Activated naive CD4-positive, alpha-beta T cell treated with Interleukin-2 at 50 U/mL for 16 hours (primary cell): ENCODE results near the gene GARNL3.

Source experiments
- DNase-seq: peaks from one replicate; pipeline ENCODE4 v3.0.0-alpha.2; 2020

GARNL3 gene

GRCh38 chr9:127415657-127416056 lies 151.1 kb downstream of the GARNL3 start:
- DNase-seq, result no peak

DNA sequence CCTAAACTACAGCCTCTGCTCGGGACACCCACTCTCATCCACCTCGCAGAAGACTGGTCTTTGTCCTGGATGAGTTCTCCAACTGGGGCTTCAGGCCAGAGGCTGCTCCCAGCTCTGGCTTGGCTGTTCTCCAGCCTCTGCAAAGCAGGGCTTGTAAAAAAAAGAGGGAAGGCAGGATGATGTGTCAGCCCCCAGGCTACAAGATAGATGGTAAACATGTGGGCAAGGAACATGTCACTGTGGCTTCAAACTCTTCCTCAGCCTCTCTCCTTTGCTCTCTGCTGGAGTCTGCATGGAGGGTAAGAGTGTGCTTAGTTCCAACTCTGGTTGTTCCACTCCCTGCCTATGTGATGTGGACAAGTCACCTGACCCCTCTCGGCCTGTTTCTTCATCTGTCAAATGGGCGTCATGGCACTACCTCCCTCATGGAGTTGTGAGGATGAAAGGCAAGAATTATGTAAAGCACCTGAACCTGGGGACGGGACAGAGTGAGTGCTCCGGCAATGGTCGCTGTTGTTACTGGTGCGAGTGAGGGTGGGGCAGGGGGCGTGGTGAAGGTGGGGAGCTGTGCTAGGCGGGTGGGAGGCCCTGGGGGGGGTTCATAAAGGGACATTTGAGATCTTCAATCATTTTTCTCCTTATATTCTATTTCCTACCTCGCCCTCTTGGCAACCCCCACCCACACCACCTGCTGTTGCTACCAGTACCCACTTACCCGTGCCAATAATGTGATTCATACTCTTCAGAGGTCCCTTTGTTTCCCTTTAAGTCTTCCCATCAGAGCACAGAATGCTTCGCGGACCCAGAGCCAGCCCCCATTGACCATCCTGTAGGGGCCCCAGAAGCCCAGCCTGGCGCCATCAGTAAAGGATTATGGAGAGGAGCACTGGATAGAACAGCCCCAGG lies 152.8 kb downstream of the GARNL3 start:
- no peak for DNase-seq

- peak; percentile 41 for DNase-seq
These were observed 153.5 kb downstream of the GARNL3 start for GRCh38 chr9:127418037-127418471.

DNA sequence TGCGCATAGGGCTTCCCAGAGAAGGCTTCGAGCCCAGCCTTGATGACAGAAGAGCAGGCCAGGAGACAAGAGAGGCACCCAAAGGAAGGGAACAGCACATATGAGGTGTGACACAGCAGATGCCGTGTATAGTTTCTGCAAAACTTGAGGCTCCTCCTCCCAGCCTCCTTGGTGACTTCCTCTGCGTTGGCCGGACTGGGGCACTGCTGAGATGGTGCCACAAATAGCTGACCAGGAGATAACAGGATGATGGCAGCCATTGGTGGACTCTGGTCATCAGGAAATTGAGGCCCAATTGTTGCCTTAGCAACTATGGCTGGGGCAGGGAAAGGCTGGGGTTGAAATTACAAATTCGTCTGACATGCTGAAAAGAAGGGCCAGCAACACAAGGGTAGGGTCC lies 154.8 kb downstream of the GARNL3 start:
- no peak for DNase-seq

DNA sequence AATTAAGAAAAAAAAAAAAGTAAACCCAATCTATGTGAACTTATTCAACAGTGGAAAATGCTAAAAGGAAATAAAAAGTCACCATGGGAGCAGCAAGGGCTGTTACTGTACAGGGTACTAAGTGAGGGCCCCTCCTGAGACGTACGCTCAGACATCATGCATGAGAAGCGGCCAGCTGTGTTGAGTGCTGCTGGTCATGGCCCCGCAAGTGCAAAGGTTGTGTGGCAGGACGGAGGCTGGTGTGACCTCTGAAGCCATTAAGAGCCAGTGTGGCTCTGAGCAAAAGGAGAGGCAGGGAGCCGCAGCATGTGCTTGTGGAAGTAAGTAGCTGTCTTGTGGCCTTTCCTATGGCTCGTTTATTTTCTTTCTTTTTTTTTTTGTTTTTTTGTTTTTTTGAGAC lies 156.5 kb downstream of the GARNL3 start:
- no peak for DNase-seq

- no peak for DNase-seq
These were observed 157.7 kb downstream of the GARNL3 start for GRCh38 chr9:127422133-127422782.

DNA sequence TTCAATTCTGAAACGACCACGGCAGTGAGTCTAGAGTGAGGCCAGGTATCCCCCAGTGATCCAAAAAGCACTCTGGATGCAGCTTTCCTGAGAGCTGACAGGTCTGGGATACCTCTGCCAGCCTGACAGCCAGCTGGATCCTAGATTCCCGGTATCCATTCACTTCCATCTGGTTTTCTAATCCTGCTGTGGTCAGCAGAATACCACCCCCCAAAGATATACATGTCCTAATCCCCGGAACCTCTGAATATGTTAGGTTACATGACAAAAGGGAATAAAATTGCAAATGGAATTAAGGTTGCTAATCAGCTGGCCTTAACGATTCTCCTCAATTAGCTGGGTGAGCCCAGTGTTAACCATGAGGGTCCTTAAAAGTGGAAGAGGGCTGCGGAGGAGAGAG lies 158.2 kb downstream of the GARNL3 start:
- no peak for DNase-seq

DNA sequence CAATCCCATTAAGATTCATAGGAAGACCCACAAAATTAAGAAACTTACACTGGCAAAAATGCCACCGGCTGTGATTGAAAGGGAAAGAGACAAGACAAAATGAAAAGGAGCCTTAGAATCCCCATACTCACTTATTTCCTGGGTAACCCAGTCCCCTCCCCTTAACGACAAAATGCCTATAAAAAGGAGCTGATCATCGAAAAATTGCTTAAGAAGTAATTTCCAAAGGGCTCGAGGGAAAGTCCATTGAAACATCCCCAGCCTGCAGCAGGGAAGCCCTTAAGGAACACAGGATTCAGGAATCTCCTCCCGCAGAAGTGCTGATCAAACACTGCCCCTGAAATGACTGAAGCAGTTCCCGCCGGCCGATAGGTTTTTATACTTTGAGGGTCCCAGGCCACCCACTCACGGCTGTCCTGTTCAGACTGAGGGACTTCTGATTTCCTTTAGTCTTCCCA lies 158.9 kb downstream of the GARNL3 start:
- DNase-seq, result no peak

DNA sequence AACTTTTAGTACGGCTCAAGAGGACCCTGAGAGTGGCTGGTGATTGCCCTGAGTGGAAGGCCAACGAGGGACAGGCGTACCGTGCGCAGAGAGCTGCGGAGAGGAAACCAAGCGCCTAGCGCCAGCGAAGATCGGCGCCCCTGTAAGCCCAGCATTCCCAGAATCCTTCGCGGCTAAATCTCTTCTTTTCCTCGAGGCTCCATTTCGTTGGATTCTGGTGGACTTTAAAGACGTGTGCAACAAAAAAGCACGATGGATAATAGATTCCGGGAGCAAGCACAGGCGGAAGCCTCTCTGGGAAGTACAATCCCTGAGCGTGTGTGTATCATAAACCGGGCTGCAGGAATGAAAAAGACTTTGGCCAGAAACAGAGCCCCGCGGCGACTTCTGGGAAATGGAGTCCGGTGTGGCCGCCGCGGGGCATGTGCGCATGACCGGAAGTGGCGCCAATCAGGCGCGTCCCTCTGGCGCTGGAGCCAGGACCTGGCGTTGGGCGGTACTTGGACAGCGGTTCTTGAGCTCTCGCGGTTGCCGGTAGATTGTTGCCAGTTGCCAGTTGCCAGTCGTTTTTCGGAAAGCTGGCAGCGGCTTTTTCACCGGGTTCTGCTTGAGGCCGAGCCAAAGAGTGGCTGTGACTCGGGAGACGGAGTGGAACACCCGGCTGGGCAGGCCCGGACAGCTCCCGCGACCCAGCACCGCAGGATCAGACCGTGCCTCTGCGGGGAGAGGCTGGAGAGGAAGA lies 159.5 kb downstream of the GARNL3 start, which contains the start of gene ZNF79:
ZNF79 (plus strand) TSS at position 449 of the 742 bp plus-strand sequence. CDS start 406 bp downstream, outside the sequence.
- peak; percentile 93 for DNase-seq

DNA sequence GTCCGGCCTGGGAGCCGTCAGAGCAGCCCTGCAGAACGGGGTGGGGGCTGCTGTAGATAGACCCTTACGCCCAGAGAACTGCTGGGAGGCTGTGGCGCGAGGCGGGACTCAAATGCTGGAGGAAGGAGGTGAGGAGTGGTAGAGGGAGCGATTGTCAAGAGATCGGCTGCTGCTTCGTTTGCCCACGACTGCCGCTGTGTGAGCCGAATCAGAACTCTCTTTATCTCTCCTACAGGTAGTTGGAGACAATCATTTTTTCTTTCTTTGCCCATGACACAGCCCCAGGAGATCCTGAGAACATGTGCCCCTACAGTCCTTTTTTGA lies 160.1 kb downstream of the GARNL3 start:
- peak; percentile 47 for DNase-seq

DNA sequence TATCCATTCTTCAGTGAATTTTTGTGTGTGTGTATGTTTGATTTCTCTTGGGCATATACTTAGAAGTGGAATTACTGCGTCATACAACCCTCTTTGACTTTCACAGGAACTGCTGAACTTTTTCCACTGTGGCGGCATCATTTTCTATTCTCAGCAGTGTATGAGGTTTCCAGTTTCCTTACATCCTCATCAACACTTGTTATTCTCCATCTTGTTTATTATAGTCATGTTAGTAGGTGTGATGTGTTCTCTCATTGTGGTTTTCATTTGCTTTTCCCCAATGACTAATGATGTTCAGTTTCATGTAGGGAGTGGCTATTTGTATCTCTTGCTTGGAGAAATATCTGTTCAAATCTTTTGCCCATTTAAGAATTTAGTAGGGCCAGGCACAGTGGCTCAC lies 162.2 kb downstream of the GARNL3 start:
- DNase-seq, result peak; percentile 57

GRCh38 chr9:127428348-127428747 lies 163.8 kb downstream of the GARNL3 start:
- no peak for DNase-seq

- DNase-seq, result no peak
These were observed 165.8 kb downstream of the GARNL3 start for GRCh38 chr9:127430415-127430814.

DNA sequence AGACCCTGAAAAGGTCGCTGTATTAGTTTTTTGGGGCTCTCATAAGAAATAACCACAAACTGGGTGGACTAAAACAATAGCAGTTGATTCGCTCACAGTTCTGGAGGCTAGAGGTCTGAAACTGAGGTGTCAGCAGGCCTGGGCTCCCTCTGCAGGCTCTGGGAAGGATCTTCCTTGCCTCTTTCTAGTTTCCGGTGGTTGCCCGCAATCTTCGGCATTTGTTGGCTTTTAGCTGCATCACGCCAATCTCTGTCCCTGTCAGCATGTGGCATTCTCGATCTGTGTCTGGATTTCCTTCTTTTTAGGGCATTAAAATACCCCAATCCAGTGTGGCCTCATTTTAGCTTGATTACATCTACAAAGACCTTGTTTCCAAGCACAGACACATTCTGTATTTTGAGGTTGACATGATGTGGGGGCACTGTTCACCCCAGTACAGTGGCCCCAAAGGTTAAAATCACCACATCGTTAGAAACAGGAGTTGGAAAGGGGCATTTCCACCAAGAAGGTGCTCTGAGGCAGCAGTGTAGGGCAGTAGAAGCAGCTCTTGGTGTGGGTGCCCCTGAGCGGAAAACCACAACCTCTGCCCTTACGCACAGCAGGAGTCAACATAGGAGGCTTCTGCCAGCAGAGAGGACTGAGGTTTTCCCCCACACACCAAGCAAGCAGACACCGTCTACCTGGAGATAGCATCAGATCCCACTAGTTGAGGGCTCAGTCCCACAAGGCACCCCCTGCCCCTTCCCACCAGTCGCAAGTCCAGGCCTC lies 173.1 kb downstream of the GARNL3 start:
- peak; percentile 42 for DNase-seq

GRCh38 chr9:127438394-127438793 lies 173.8 kb downstream of the GARNL3 start:
- DNase-seq, result no peak
